HG02759 (cell line): ENCODE measurements around the gene LPCAT1.
A peak's percentile ranks its signal among the peaks of the same experiment; 100 is the strongest.
"Not testable (repeated sequence)": the region's sequence is repeated elsewhere in the genome, so short reads cannot be mapped to it uniquely, and the experiment has no call there.

Source experiments
- ATAC-seq: cut with Tn5 transposase; IDR thresholded peaks from one replicate; pipeline ENCODE4 v1.9.1; 2021; ENCODE audit warnings: mild to moderate bottlenecking, moderate library complexity; ENCODE audit not compliant: unreplicated experiment

The LPCAT1 gene, protein sequence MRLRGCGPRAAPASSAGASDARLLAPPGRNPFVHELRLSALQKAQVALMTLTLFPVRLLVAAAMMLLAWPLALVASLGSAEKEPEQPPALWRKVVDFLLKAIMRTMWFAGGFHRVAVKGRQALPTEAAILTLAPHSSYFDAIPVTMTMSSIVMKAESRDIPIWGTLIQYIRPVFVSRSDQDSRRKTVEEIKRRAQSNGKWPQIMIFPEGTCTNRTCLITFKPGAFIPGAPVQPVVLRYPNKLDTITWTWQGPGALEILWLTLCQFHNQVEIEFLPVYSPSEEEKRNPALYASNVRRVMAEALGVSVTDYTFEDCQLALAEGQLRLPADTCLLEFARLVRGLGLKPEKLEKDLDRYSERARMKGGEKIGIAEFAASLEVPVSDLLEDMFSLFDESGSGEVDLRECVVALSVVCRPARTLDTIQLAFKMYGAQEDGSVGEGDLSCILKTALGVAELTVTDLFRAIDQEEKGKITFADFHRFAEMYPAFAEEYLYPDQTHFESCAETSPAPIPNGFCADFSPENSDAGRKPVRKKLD

DNA sequence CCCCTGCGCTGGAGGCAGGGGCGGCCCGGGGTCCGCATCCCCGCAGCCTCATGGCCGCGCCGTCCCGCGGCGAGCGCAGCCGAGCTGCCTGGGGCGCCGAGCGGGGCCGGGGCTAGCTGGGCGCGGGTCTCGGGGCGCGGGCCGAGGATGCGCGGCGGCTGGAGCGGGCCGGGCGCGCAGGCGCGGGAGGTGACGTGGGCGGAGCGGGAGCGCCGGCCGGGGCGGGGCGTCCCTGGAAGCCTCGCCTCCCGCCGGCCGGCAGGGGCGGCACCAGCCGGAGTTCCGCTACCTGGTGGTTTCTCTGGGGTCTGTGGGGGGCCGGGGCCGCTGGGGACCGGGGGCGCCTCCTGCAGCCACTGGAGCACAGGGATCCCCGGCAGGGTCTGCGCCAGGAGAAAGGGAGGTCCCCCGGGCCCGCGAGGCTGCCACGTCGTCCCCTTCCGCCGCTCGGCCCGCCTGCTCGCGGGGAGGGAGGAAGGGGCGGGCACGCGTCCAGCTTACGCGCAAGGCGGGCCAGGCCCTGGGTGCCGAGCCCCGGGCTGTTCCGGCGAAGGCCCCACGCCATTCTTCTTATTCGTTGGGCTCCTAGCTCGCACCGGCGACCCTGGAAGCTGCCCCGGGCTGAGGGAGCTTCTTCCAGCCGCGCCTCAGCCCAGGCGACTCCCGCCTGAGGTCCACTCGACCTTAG lies at the start of gene LPCAT1:
TSS of gene LPCAT1 (minus strand) at position 168 of the 688 bp plus-strand sequence. CDS start at position 52, 116 bp downstream.
- ATAC-seq: peak; percentile 80

DNA sequence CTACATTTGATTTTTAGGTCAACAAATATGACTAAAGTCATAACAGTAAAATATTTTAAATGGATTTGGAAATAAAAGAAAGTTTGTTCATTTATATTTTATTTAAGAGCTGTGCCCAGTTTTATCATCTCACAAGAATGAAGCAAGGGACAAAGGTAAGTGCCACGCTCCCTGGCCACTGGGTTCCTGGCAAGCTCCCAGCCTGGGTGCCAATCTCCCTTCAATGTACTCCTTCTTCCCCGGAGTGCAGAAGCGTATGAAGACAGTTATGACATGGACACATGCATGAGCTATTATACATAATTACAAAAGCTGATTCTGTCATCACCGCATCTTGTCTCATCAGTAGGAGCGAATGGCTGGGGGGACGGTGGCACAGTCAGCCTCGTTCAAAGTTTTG lies 48.1 kb upstream of the LPCAT1 start:
- ATAC-seq: not testable (repeated sequence)

DNA sequence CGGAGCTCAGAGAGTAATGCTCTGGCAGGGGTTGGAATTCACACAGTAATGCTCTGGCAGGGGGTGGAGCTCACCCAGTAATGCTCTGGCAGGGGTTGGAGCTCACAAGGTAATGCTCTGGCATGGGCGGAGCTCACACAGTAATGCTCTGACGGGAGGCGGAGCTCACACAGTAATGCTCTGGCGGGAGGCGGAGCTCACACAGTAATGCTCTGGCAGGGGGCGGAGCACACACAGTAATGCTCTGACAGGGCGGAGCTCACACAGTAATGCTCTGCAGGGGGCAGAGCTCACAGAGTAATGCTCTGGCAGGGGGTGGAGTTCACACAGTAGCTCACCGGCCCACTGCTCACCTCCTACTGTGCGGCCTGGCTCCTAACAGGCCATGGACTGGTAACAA lies 47.2 kb upstream of the LPCAT1 start:
- ATAC-seq: no peak

DNA sequence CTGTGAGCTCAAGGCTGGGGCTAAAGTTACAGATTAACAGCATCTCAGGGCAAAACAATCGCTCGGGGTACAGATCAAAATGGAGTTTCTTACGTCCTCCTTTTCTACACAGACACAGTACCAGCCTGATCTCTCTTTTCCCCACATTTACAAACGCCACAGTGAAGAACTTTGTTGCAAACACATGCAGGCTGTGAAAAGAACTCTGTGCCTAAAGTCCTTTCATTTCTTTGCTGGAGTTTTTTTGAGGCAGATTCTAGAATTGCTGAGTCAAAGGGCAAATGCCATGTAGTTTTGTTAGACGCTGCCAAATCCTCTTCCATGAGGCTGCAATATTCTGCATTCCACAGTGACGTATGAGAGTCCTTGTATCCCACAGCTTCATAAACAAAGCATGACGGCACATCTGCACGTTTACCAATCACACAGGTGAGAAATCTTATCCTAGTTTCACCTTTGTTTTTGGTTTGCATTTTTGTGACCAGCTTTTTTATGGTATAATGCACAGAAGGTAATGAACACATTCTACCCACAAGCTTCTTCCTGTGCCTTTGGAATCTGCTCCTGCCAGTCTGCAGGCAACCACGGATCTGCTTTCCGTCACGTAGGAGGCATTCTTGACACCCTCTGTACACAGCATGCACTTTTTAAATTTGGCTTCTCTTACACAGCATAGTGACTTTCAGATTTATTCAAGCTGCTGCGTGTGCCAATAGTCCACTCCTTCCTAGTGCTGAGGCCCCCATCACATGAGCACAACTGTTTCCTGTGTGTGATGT lies 44.6 kb upstream of the LPCAT1 start:
- no peak for ATAC-seq

DNA sequence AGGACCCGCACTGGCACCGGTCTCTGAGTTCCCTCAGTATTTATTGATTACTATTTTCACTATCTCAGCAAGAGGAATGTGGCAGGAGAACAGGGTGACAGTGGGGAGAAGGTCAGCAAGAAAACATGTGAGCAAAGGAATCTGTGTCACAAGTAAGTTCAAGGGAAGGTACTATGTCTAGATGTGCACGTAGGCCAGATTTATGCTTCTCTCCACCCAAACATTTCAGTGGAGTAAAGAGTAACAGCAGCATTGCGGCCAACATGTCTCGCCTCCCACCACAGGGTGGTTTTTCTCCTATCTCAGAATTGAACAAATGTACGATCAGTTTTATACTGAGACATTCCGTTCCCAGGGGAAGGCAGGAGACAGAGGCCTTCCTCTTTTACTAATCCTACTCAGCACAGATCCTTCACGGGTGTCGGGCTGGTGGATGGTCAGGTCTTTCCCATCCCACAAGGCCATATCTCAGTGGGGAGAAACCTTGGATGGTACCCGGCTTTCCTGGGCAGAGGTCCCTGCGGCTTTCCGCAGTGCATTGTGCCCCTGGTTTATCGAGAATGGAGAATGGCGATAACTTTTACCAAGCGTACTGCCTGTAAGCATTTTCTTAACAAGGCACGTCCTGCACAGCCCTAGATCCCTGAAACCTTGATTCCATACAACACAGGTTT lies 43.9 kb upstream of the LPCAT1 start:
- not testable (repeated sequence) for ATAC-seq

DNA sequence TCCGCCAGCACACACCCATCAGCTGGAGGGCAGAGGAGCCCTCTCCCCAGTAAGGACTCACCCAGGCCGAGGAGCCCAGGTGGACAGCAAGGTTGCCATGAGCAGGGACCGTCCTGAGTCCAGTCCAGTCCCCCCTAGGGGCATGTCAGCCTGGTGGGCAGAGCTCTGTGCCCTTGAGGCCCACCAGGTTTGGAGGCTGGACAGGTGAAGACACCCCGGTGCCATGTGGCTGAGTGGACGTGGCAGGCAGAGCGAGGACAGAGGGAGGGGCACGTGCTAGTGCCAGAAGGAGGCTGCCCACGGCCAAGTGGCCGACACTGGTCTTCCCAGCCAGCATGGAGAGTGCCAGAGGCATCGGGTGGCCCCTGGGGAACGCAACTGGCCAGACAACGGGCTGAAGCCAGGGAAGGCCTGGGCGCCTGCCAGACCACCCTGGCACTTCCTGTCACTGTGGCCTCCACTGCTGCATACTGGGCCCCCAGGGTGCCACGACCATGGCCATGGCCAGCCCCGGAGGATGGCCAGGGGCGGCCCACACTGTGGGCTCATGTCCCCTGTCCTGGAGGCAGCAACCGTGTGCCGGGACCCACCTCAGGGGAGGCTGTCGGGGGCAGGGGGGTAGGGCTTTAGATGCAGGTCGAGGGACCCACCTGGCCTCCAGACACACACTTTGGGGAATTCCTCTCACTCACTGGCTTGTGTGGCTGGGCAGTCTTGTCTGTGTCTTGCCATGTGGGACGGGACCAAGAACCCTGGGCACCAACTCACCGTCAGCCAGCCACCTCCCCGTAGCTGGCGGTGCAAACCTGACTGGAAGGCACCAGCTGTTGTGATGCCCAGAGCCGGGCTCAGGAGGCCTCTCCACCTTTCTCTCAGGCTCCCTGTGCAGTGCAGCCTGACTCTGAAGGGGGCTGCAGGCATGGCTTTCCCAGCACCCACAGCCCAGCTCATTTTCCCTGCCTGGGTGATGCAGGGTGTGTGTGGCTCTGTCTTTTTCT lies 42.3 kb upstream of the LPCAT1 start:
- no peak for ATAC-seq

DNA sequence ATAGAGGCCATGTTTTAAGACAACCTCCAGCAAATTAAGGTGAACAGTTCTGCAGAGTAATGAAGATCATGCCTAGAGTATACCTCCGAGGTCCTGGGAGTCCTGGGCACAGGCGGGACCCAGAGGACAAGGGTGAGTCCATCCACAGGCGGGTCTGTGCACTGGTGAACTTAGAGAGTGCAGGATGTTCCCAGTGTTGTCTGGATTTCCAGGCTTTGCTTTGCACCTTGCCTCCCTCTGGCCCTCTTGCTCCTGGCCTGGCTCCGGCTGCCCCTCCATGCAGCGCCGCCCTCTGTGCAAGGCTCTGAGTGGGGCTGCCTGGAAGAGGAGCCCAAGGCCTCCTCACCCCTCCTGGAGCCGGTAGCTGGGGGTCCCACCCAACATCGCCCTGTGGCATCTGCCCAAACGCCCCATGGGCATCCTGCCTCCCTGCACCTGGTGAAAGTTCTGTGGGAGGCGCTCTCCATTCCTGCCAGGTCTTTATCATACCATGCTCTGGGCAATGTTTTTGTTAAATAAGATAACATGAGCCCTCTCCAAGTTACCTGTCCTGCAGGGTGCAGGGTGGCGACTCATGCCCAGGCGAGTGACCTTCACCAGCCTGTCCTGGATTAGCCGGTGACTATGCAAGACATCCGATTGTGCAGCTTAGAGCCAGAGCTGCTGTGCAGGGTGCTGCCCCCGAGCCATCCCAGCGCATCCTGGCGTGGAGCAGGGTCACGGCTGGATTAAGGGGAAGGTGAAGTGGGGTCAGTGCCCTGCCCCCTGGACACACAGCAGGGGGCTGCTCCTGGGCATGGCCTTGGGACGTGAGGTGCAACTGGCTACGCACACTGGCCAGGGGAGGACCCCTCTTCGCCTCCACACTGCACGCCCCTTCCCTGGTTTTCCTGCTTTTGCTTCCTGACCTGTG lies 41.3 kb upstream of the LPCAT1 start:
- no peak for ATAC-seq

DNA sequence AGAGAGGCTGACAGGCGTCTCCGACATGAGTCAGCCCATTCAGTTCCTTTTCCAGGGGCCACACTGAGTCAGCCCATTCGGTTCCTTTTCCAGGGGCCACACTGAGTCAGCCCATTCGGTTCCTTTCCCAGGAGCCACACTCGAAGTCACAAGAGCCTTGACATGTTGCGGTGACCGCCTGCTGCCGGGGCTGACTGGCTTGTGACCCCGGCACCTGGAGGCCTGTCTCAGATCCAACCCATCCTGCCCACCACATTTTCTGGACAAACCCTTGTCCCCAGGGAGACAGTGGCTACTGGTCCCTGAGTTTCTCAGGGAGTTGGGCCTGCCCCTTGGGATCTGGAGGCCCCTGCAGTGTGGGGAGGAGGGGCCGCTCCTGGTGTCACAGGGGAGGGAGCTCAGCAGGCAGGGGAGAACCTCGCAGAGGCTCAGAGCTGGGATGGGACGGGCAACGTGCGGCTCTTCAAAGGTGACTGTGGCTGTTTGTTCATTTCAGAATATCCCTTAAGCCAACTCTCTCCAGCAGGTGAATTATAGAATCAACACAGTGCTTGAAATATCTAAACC lies 40.5 kb upstream of the LPCAT1 start:
- ATAC-seq: no peak

DNA sequence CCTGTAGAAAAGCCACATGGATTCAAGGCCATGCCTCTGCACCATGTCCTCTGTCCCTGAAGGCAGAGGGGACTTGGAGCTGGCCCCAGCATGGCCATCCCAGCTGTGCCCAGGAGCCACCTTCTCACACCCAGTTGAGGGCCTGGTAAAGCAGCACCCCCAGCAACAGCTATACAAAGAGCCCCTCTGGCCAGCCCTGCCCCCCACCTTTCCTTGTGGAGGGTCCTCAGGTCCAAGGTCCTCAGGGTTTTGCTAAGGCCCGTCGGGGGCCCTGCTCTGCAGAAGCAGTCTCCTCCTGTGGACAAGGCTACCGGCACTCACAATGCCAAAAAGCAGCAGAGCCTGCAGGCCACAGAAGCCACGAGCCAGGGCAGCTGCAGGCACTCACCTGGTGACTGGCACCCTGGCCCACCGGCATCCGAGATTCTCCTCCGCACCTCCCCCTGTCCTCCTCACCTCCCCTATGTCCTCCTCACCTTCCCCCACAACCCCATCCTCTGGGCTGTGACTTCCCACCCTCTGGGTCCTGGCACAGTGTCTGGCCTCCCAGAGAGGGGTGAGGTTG lies 39.9 kb upstream of the LPCAT1 start:
- no peak for ATAC-seq

DNA sequence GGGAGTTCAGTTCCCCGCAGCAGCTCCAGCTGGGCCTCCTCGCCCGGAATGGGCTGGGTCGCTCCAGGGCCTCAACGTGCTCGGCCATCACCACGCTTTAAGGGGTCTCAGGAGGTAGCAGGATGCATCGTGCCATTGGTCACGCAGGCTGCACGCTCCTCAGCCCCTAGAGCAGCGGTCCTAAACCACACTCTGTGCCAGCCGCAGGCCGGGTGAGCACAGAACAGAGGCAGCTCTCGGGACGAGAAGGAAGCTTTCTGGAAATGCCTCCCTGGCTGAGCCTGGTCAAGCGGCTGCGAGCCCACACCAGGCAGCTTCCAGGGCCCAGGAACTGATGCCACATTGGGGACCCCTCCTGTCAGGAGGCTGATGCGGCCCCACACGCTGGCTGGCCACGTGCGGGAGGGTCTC lies 39.3 kb upstream of the LPCAT1 start:
- ATAC-seq: no peak

DNA sequence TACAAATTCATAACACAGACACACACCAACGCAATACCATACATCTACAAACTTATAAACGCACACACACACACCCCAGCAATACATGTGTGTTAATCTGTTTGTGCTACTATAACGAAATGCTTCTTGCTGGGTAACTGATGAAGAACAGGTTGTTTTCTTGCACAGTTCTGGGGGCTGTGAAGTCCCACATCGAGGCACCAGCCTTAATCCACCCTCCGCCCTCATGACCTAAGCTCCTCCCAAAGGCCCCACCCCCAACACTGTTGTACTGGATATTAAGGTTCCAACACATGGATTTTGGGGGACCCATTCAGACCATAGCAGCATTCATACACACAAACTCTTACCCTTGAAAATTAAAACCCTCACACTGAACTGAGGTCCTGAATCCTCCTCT lies 38.8 kb upstream of the LPCAT1 start:
- no peak for ATAC-seq

DNA sequence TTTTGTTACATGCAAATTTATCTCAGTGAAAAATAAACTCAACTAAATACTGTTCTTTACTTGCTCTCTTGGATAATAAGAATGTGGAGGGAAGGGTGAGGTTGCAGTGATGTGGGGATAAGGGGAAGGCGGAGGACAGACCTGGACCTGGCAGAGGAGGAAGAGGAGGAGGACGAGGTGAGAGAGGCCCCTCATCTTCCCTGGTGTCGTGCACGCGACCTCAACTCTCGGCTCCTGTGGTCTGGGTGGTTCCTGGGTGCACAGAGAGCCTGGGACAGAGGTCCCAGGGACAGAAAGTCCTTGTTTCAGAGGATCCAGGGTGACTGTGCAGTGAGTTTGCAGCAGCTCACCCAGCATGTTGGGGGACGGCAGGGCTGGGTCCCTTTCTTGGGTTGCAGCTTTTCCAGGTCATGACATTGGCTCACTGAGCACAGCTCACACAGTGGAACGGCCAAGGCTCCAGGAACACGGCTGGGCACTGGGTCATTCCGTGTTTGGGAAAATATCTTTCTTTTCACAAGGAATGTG lies 37.7 kb upstream of the LPCAT1 start:
- ATAC-seq: no peak

DNA sequence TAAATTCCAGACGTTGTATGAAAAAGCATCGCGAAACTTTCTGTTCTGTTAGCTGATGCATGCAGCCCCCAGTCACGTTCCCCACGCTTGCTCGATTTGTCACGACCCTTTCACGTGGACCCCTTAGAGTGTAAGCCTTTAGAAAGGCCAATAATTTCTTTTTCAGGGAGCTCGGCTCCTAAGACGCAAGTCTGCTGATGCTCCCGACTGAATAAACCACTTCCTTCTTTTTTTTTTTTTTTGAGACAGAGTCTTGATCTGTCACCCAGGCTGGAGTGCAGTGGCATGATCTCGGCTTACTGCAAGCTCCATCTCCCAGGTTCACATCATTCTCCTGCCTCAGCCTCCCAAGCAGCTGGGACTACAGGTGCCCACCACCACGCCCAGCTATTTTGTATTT lies 36.7 kb upstream of the LPCAT1 start:
- not testable (repeated sequence) for ATAC-seq

DNA sequence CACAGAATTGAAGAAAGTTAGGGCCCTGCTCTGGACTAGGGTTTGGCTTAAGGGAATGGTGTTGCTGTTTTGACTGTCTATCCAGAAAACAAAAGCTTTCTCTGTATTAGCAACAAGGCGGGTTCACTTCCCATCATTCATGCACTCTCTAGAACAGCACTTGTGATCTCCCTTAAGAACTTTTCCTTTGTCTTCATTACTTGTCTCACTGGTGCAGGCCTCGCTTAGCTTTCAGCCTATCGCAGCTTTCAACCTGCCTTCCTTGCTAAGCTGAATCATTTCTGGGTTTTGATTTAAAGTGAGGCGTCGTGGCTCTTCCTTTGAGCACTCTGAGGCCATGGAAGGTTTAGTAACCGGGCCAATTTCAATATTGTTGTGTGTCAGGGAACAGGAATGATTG lies 35.2 kb upstream of the LPCAT1 start:
- ATAC-seq: no peak

DNA sequence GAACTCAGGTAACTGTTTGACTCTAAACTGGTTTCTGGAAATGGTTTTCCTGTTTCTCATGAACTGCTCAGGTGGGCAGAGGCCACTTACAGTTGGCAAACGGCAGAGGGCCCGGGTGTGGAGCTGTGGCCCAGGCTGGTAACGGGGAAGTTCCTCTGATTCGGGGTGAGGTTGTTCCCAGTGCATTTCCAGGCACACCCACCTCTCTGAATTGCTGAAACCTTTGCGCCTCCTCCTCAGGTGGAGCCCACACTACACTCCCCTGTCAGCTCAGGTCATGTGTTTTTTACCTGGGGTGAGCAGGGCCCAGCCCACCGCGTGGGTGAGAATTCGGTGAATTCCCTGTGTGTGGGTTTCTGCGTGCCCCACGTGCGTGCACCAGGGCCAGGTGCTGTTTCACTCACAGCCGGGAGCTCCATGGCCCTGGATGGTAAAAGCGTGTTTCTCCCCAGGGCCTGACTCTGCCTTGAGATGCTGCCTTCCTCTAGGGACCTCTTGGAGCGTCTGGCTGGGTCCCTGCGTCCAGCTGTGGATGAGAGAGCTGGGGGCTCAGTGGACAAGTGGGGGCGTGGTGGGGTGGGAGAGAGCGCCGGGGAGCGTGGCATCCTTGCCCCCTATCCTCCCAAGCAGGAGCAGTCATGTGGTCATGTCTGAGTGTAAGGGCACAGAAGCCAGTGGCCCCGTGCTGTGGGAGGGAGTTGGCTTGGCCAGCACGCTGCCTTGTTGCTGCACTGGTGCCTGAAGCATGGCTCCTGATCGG lies 33.5 kb upstream of the LPCAT1 start:
- no peak for ATAC-seq

DNA sequence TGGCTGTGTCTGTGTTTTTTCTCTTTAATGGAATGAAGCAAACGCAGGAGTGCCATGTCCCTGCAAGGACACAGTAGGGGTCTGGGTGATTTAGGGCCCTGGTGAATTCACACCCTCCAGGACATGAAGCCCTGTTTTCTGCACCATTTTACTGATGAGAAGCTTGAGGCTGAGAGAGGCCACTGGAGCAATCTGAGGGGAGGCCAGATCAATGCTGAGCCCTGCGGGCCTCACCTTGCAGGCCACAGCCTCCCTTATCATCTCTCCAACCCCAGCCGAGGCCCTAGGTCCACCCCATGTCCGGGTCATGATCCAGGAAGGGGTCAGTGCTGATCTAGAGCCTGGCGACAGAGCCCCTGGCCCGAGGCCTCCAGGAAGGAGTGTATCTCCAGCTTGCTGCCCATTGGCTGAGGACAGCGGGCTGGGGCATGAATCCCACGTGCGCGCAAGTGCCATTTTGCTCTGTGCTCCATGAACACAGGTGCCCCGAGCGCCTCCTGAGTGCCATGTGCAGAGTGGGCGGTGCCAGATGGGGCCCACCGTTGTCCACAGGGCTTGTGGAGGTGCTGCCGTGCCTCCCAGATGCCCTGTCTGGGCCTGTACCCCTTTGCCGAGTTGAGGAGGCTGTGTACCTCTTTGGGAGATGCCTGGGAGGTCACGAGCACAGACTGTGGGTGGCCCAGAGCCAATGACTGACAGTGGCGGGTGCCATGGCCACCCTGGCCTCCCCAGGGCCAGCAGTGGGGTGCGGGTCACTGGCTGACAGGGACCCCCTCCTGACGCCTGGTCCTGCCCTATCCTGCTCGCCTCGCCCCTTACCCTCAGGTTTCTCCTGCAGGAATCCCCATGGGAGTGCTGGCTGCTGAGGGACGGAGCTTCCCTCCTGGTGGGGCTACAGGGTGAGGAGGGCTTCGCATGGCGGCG lies 32.3 kb upstream of the LPCAT1 start:
- no peak for ATAC-seq
